Measurements from ENCODE around the gene TJAP1.
"Not testable (repeated sequence)": the region's sequence is repeated elsewhere in the genome, so short reads cannot be mapped to it uniquely, and the experiment has no call there.

Gene TJAP1

DNA sequence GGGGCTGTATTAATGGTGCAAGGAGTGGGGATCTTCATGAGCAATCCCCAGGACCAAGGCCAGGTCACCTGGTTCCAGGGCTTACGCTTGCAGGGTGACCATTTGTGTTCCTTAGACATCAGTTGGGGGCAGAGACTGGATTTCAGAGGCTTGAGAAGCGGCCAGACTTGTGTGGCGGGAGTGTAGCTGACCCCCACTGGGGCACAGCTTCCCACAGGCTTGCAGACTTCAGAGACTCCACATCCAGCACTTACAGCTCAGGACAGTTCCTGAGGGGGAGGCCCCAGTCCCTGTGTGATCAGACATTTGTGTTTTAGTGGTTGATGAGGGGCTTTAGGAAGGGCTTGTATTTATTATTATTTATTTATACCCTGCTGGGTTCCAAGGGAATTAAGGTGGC lies 15.3 kb downstream of the TJAP1 start:
- Histone ChIP-seq H3K9me3 (ENCODE audit: control insufficient read depth, low read length) (no peaks in the 10 kb centered on the region), H3K4me1 (ENCODE audit: control insufficient read depth, insufficient read depth, low read length) (peaks cover 31% of the 10 kb centered on the region), H3K4me3 (ENCODE audit: insufficient read depth, low read depth, low read length) (no peak overlapping the region), H3K27me3 (ENCODE audit: control insufficient read depth, insufficient read depth, low read length, poor library complexity, severe bottlenecking) (no peaks in the 10 kb centered on the region), H3K36me3 (ENCODE audit: control insufficient read depth, insufficient read depth, low read length) (no peaks in the 10 kb centered on the region), H3K27ac (ENCODE audit: insufficient read depth, low read depth, low read length, poor library complexity, severe bottlenecking) (no peak overlapping the region)
- WGBS, 2 experiments, result 79 to 80% methylated on average over 3 of the region's 3 CpGs

DNA sequence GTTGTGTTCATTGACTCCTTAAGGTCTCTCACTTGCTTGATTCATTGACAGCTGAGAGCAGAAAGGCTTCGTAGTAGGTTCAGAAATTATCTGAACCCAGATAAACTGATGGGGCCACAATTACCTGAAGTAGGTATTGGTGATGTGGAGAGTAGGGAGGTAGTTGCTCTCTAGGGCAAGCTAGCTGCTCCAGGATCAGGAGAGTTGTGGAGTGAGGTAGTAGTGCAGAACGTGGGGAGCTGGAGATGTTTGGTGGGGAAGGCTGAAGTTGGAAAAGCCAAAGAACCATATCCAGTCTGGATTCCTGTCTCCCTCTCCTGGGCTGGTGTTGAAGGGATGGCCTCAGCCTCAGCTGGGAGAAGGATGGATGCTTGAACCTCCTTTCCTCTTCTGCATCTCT lies 15.9 kb downstream of the TJAP1 start:
- Histone ChIP-seq H3K4me1 (ENCODE audit: control insufficient read depth, insufficient read depth, low read length) (peaks cover 31% of the 10 kb centered on the region), H3K27me3 (ENCODE audit: control insufficient read depth, insufficient read depth, low read length, poor library complexity, severe bottlenecking) (no peaks in the 10 kb centered on the region)
- 81 to 91% methylated on average over 2 of the region's 2 CpGs for WGBS, 2 experiments

DNA sequence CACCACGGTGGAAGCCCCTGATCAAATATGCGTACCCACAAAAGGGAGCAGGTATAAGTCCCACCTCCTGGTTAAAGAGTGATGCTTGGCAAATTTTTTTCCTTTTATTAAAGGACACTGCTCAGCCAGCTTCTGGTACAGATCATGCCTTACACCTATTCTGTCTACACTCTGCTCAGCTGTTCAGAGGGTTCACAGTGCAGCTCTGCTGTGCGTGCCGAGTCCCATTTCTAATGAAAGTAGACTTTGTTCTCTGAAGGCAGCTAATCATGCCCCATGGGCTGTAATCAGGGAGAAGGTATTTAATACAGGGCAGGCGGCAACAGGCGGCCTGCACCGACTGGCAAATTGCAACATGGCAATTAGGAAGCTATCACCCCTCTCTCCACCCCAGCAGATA lies 16.5 kb downstream of the TJAP1 start:
- no peaks in the 10 kb centered on the region for H3K27me3 ChIP-seq (ENCODE audit: control insufficient read depth, insufficient read depth, low read length, poor library complexity, severe bottlenecking)
- H3K36me3 ChIP-seq (ENCODE audit: control insufficient read depth, insufficient read depth, low read length), result peaks cover 6% of the 10 kb centered on the region
- no peak overlapping the region for H3K4me3 ChIP-seq (ENCODE audit: insufficient read depth, low read depth, low read length)
- H3K9me3 ChIP-seq (ENCODE audit: control insufficient read depth, low read length), result no peaks in the 10 kb centered on the region
- 96 to 98% methylated on average over 7 of the region's 7 CpGs for WGBS, 2 experiments
- H3K27ac ChIP-seq (ENCODE audit: insufficient read depth, low read depth, low read length, poor library complexity, severe bottlenecking), result no peak overlapping the region
- H3K4me1 ChIP-seq (ENCODE audit: control insufficient read depth, insufficient read depth, low read length), result peaks cover 31% of the 10 kb centered on the region

More for the DNA sequence above, 15.9 kb downstream of the TJAP1 start:
- Histone ChIP-seq H3K9me3 (ENCODE audit: control insufficient read depth, low read length) (no peaks in the 10 kb centered on the region), H3K27ac (ENCODE audit: insufficient read depth, low read depth, low read length, poor library complexity, severe bottlenecking) (no peak overlapping the region), H3K36me3 (ENCODE audit: control insufficient read depth, insufficient read depth, low read length) (peaks cover 2% of the 10 kb centered on the region), H3K4me3 (ENCODE audit: insufficient read depth, low read depth, low read length) (no peak overlapping the region)

DNA sequence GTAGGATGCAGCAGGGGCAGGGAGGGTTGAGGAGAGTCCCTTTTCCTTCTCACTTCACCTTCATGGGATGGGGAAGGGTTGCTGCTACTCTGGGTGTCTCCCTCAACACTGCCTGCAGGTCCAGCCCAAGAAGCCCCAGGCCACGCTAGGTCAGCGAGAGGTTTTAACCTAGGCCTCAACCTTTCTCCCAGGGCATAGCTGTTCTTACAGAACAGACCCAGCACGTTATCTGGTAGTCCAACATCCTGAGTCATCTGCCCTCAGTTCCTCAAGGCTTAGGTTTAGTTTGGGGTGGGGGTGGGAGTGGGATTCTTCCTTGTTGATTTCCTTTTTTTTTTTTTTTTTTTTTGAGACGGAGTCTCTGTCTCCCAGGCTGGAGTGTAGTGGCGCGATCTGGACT lies 17.0 kb downstream of the TJAP1 start:
- H3K9me3 ChIP-seq (ENCODE audit: control insufficient read depth, low read length), result no peaks in the 10 kb centered on the region
- WGBS, 2 experiments, result 91 to 95% methylated on average over 6 of the region's 6 CpGs
- H3K27me3 ChIP-seq (ENCODE audit: control insufficient read depth, insufficient read depth, low read length, poor library complexity, severe bottlenecking), result no peaks in the 10 kb centered on the region
- H3K4me1 ChIP-seq (ENCODE audit: control insufficient read depth, insufficient read depth, low read length), result peaks cover 26% of the 10 kb centered on the region
- H3K27ac ChIP-seq (ENCODE audit: insufficient read depth, low read depth, low read length, poor library complexity, severe bottlenecking), result no peak overlapping the region
- H3K36me3 ChIP-seq (ENCODE audit: control insufficient read depth, insufficient read depth, low read length), result peaks cover 9% of the 10 kb centered on the region
- H3K4me3 ChIP-seq (ENCODE audit: insufficient read depth, low read depth, low read length), result no peak overlapping the region

DNA sequence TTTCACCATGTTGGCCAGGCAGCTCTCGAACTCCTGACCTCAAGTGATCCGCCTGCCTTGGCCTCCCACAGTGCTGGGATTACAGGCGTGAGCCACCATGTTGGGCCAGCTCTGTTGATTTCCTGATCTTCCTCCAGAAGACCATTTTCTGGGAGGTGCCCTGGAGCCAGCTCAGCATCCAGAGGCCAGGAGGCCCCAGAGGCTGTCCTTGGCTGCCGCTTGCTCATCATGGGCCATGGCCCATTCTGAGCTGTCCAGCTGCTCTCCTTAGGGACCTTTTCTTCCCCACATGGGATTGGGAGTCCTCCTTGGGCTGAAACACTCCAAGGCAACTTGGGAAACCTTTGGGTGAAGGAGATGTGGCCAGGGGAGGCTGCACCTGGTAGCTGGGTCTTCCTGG lies 17.4 kb downstream of the TJAP1 start:
- no peak overlapping the region for H3K4me3 ChIP-seq (ENCODE audit: insufficient read depth, low read depth, low read length)
- H3K27ac ChIP-seq (ENCODE audit: insufficient read depth, low read depth, low read length, poor library complexity, severe bottlenecking), result no peak overlapping the region
- H3K27me3 ChIP-seq (ENCODE audit: control insufficient read depth, insufficient read depth, low read length, poor library complexity, severe bottlenecking), result no peaks in the 10 kb centered on the region
- H3K9me3 ChIP-seq (ENCODE audit: control insufficient read depth, low read length), result no peaks in the 10 kb centered on the region
- 96 to 97% methylated on average over 4 of the region's 4 CpGs for WGBS, 2 experiments
- H3K36me3 ChIP-seq (ENCODE audit: control insufficient read depth, insufficient read depth, low read length), result peaks cover 13% of the 10 kb centered on the region
- peaks cover 21% of the 10 kb centered on the region for H3K4me1 ChIP-seq (ENCODE audit: control insufficient read depth, insufficient read depth, low read length)

DNA sequence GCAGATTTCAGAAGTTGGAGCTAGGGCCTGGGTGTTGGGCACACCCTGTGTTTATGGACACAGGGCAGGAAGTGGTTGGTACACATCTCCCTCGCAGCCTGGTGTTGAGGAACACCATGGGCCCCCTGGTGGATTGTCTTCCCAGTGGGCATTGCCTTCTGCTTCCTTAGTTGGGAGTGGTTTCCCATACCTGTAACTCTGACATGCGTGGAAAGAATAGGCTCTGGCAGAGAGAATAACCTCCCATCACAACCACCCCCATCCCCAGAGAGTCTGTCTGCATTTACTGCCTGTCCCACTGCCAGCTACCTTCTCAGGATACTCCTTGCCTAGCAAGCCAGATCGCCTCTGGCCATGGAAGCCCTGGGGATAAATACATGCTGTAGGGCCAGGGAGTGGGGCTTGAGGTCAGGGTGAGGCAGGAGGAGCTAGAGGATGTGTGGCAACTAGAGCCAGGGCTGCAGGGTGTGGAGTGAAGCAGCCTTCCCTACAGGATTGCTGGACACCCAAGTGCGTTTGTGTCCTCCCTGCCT lies 18.1 kb downstream of the TJAP1 start:
- 84 to 86% methylated on average over 4 of the region's 4 CpGs for WGBS, 2 experiments
- Histone ChIP-seq H3K27me3 (ENCODE audit: control insufficient read depth, insufficient read depth, low read length, poor library complexity, severe bottlenecking) (no peaks in the 10 kb centered on the region), H3K4me3 (ENCODE audit: insufficient read depth, low read depth, low read length) (no peak overlapping the region), H3K4me1 (ENCODE audit: control insufficient read depth, insufficient read depth, low read length) (peaks cover 17% of the 10 kb centered on the region), H3K27ac (ENCODE audit: insufficient read depth, low read depth, low read length, poor library complexity, severe bottlenecking) (no peak overlapping the region), H3K36me3 (ENCODE audit: control insufficient read depth, insufficient read depth, low read length) (peaks cover 19% of the 10 kb centered on the region), H3K9me3 (ENCODE audit: control insufficient read depth, low read length) (no peaks in the 10 kb centered on the region)

DNA sequence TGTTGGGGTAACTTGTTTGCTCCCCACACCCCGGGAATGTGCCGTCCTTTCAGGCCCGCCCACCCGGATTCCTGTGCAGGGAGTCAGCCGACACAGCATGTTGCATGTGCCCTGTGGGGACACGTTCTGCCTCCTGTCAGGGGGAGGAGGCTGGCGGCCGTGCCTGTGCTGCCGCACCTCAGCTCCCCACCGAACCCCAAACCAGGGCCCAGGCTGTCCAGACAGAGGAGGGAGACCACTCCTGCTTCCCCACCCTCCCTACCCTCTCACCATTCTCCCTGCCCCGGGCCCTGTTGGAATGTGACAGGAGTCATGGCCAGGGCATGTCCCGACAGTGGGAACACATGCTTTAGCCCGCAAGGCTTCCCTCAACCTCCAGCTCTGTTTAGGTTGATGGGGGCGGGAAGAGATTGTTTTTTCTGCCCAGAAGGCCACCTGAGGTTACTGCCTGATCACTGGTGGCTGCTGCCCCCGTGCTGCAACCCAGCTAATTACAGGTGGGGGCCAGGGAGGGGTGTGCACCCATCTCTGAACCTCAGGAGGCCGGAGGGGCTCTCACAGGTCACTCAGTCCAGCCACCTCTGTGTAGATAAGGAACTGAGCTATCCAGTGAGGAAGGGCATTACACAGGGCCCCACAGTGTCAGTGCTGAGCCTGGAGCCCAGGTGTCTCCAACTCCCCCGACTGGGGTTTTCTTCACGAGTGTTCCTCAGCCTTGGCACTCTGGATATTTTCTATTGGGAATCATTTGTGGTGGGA lies 19.2 kb downstream of the TJAP1 start:
- Histone ChIP-seq H3K27ac (ENCODE audit: insufficient read depth, low read depth, low read length, poor library complexity, severe bottlenecking) (no peak overlapping the region), H3K36me3 (ENCODE audit: control insufficient read depth, insufficient read depth, low read length) (peaks cover 27% of the 10 kb centered on the region), H3K4me1 (ENCODE audit: control insufficient read depth, insufficient read depth, low read length) (peaks cover 17% of the 10 kb centered on the region), H3K9me3 (ENCODE audit: control insufficient read depth, low read length) (no peaks in the 10 kb centered on the region), H3K27me3 (ENCODE audit: control insufficient read depth, insufficient read depth, low read length, poor library complexity, severe bottlenecking) (no peaks in the 10 kb centered on the region), H3K4me3 (ENCODE audit: insufficient read depth, low read depth, low read length) (no peak overlapping the region)
- WGBS, 2 experiments, result 56 to 59% methylated on average over 18 of the region's 18 CpGs

DNA sequence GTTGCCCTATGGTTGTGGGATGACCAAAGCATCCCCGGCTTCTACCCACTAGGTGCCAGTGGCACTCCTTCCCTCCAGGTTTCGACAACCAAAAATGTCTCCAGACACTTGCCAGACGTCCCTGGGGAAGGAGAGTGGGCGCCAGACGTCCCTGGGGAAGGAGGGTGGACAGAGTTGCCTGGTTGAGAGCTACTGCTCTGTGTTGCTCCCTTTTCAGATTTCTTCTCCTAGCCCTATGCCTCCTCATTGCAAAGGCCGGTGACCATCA lies 19.7 kb downstream of the TJAP1 start:
- WGBS, 2 experiments, result 87 to 92% methylated on average over 6 of the region's 6 CpGs
- no peaks in the 10 kb centered on the region for H3K27me3 ChIP-seq (ENCODE audit: control insufficient read depth, insufficient read depth, low read length, poor library complexity, severe bottlenecking)
- no peak overlapping the region for H3K4me3 ChIP-seq (ENCODE audit: insufficient read depth, low read depth, low read length)
- H3K4me1 ChIP-seq (ENCODE audit: control insufficient read depth, insufficient read depth, low read length), result peaks cover 13% of the 10 kb centered on the region
- H3K36me3 ChIP-seq (ENCODE audit: control insufficient read depth, insufficient read depth, low read length), result peaks cover 29% of the 10 kb centered on the region
- no peak overlapping the region for H3K27ac ChIP-seq (ENCODE audit: insufficient read depth, low read depth, low read length, poor library complexity, severe bottlenecking)
- no peaks in the 10 kb centered on the region for H3K9me3 ChIP-seq (ENCODE audit: control insufficient read depth, low read length)

DNA sequence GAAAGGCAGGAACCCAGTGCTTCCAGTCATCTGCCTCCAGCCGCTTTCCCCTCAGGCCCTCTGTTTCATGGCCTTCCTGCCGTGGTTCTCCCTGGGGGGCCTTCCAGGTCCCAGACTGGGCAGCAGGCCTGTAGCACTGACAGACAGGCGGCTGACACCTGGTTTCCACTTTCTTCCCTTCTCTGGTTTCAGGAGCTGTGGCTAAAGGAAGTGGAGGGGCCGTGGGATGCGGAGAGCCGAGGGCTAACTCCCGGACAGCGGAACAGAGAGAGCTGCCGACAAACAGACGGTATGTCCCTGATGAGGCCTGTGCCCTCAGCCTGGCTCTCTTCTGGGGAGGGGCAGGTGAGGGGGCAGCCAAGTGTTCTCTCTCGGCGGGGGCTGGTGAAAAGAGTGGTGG lies 20.3 kb downstream of the TJAP1 start:
- Histone ChIP-seq H3K27me3 (ENCODE audit: control insufficient read depth, insufficient read depth, low read length, poor library complexity, severe bottlenecking) (no peaks in the 10 kb centered on the region), H3K4me1 (ENCODE audit: control insufficient read depth, insufficient read depth, low read length) (peaks cover 11% of the 10 kb centered on the region), H3K27ac (ENCODE audit: insufficient read depth, low read depth, low read length, poor library complexity, severe bottlenecking) (no peak overlapping the region), H3K36me3 (ENCODE audit: control insufficient read depth, insufficient read depth, low read length) (peaks cover 29% of the 10 kb centered on the region), H3K4me3 (ENCODE audit: insufficient read depth, low read depth, low read length) (no peak overlapping the region), H3K9me3 (ENCODE audit: control insufficient read depth, low read length) (no peaks in the 10 kb centered on the region)
- 94% methylated on average over 12 of the region's 12 CpGs for WGBS, 2 experiments

DNA sequence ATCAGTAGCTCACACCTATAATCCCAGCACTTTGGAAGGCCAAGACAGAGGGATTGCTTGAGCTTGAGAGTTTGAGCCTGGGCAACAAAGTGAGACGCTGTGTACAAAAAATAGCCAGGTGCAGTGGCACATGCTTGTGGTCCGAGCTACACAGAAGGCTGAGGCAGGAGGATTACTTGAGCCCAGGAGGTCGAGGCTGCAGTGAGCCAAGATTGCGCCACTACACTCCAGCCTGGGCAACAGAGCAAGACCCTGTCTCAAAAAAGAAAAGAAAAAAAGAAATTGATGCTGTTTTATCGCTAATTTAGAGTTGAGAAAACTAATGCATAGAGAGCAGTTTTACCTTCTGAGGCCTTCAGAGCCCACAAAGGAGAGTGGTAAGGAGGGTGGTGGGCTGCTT lies 20.9 kb downstream of the TJAP1 start:
- H3K36me3 ChIP-seq (ENCODE audit: control insufficient read depth, insufficient read depth, low read length), result peaks cover 31% of the 10 kb centered on the region
- H3K4me3 ChIP-seq (ENCODE audit: insufficient read depth, low read depth, low read length); H3K9me3 ChIP-seq (ENCODE audit: control insufficient read depth, low read length); H3K27me3 ChIP-seq (ENCODE audit: control insufficient read depth, insufficient read depth, low read length, poor library complexity, severe bottlenecking); H3K27ac ChIP-seq (ENCODE audit: insufficient read depth, low read depth, low read length, poor library complexity, severe bottlenecking): not testable (repeated sequence)
- WGBS, 2 experiments, result 91 to 94% methylated on average over 5 of the region's 5 CpGs
- peaks cover 11% of the 10 kb centered on the region for H3K4me1 ChIP-seq (ENCODE audit: control insufficient read depth, insufficient read depth, low read length)
